Thoracic aorta (tissue), 2 donors: ENCODE results near the gene ATAD1. TPM values are rescaled to one million over a fixed set of nuclear protein-coding genes. Genes with fewer than 3 reads are reported as not detected.

Source experiments
- ATAC-seq: fragments of 150-250 bp; one replicate; pipeline ENCODE4 v1.8.0; 2017; ENCODE audit warnings: low read depth; ENCODE audit not compliant: insufficient number of reproducible peaks, low FRiP score
- DNase-seq: peaks from one replicate; pipeline ENCODE4 v3.0.0-alpha.2; 2020; ENCODE audit warnings: low spot score
- H3K27ac ChIP-seq, 2 donors: fragments of 200-600 bp; sonication (generic); 1 replicate in 1 of 2; 2 replicates in 1 of 2; pipeline ENCODE4 v1.5.1; 2016; ENCODE audit warnings: mild to moderate bottlenecking in 2 of 2, moderate library complexity in 2 of 2
- H3K27me3 ChIP-seq: fragments of 200-600 bp; sonication (generic); replicated peaks from 2 replicates; pipeline ENCODE4 v1.6.0; 2016; ENCODE audit warnings: mild to moderate bottlenecking; ENCODE audit not compliant: insufficient read depth
- H3K36me3 ChIP-seq: fragments of 200-600 bp; sonication (generic); one replicate; pipeline ENCODE4 v1.5.1; 2016
- H3K4me1 ChIP-seq, 2 donors: fragments of 200-600 bp; sonication (generic); 1 replicate in 1 of 2; 2 replicates in 1 of 2; pipeline versions ENCODE4 v1.5.1 to v1.6.0; 2016; ENCODE audit warnings: low read depth in 2 of 2, mild to moderate bottlenecking in 1 of 2; ENCODE audit not compliant: control insufficient read depth in 1 of 2
- H3K4me3 ChIP-seq: fragments of 200-600 bp; sonication (generic); 2 replicates; pipeline ENCODE4 v1.5.1; 2016; ENCODE audit warnings: mild to moderate bottlenecking
- H3K9me3 ChIP-seq: fragments of 200-600 bp; sonication (generic); 2 replicates; pipeline ENCODE4 v1.5.1; 2016
- CTCF ChIP-seq: fragments of 200-600 bp; sonication (generic); IDR thresholded peaks from one replicate; pipeline ENCODE4 v1.5.1; 2019; ENCODE audit warnings: antibody characterized with exemption
- total RNA-seq, 2 donors: library from RNA; depleted of rRNA; stranded (reverse); fragments of >200 nt; gene quantifications; one replicate each; pipeline versions ENCODE4 v1.1.0 to v1.2.3, GENCODE V29; 2016

ATAD1 gene
- total RNA-seq, 2 donors from 2014 or later: 25.3 to 29.1 TPM

DNA sequence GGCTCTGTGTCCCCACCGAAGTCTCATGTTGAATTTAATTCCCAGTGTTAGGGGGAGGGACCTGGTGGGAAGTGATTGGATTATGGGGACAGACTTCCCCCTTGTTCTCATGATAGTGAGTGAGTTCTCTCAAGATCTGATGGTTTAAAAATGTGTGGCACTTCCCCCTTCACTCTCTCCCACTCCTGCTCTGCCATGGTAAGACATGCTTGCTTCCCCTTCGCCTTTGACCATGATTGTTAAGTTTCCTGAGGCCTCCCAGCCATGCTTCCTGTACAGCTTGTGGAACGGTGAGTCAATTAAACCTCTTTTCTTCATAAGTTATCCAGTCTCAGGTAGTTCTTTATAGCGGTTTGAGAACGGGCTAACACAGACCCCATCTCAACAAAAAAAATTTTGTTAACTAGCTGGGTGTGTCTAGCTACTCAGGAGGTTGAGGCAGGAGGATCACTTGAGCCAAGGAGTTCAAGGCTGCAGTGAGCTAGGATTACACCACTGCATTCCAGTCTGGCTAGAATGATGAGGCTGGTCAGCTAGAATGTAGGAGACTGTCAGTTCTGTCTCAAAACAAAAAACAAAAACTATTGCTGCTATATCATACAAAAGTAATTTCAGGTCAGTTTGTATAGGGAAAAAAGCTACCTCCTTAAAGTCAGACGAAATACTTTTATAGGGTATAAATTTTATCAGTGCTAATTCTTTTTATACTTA is 57.7 kb downstream of the ATAD1 start:
- Histone ChIP-seq H3K4me3 (no peak overlapping the region), H3K27me3 (no peaks in the 10 kb centered on the region), H3K36me3 (no peaks in the 10 kb centered on the region), H3K9me3 (no peaks in the 10 kb centered on the region), H3K4me1 (no peaks in the 10 kb centered on the region), H3K27ac (no peak overlapping the region)
- no peak for DNase-seq
- ATAC-seq: no peak
- no peak for TF ChIP-seq CTCF

- Histone ChIP-seq H3K4me1 (no peaks in the 10 kb centered on the region), H3K27ac (no peak overlapping the region), H3K9me3 (no peaks in the 10 kb centered on the region), H3K36me3 (no peaks in the 10 kb centered on the region), H3K4me3 (no peak overlapping the region), H3K27me3 (no peaks in the 10 kb centered on the region)
- DNase-seq (no peak), ATAC-seq (no peak)
- no peak for TF ChIP-seq CTCF
These were observed 58.5 kb downstream of the ATAD1 start for GRCh38 chr10:87759551-87759950.

- no peak for TF ChIP-seq CTCF
- H3K36me3 ChIP-seq: no peaks in the 10 kb centered on the region
- ATAC-seq (no peak), DNase-seq (no peak)
- H3K4me3 ChIP-seq: no peak overlapping the region
- H3K27me3 ChIP-seq: no peaks in the 10 kb centered on the region
- no peak overlapping the region for H3K27ac ChIP-seq
- H3K4me1 ChIP-seq: no peaks in the 10 kb centered on the region
- H3K9me3 ChIP-seq: no peaks in the 10 kb centered on the region
These were observed 60.3 kb downstream of the ATAD1 start for GRCh38 chr10:87757685-87758084.

GRCh38 chr10:87753995-87754866 is 63.8 kb downstream of the ATAD1 start:
- Histone ChIP-seq H3K9me3 (no peaks in the 10 kb centered on the region), H3K36me3 (no peaks in the 10 kb centered on the region), H3K27me3 (no peaks in the 10 kb centered on the region), H3K4me1 (no peaks in the 10 kb centered on the region), H3K27ac (no peak overlapping the region), H3K4me3 (no peak overlapping the region)
- ATAC-seq (no peak), DNase-seq (no peak)
- TF ChIP-seq CTCF: no peak

DNA sequence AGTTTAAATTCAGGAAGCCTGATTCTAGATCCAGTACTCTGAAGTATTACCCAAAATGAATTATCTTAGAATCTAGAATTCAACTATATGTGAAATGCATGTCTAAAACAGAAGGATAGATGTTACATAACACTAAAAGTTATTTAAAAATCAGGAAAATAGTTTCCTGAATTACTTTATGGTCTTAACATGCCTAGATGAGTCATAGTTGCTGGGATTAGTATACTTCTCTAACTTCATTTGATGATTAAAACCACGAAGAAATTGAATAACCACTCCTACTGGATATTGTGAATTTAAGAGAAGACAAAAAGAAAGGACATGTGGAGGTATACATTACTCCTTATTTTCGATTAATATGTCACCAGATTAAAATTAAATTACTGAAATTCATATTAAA is 65.5 kb downstream of the ATAD1 start:
- Histone ChIP-seq H3K36me3 (no peaks in the 10 kb centered on the region), H3K4me3 (no peak overlapping the region), H3K27ac (no peak overlapping the region), H3K27me3 (no peaks in the 10 kb centered on the region), H3K4me1 (no peaks in the 10 kb centered on the region), H3K9me3 (no peaks in the 10 kb centered on the region)
- no peak for TF ChIP-seq CTCF
- DNase-seq (no peak), ATAC-seq (no peak)
